Ishikawa (cell line): ENCODE data around the gene SPON1.

Experiments used
- CEBPB ChIP-seq: IDR thresholded peaks from 2 replicates; pipeline ENCODE4 v1.6.1; 2012
- CREB1 ChIP-seq: IDR thresholded peaks from 2 replicates; pipeline ENCODE4 v1.6.1; 2012; ENCODE audit warnings: low read depth
- EP300 ChIP-seq: IDR thresholded peaks from 2 replicates; pipeline ENCODE4 v1.6.1; 2012; ENCODE audit warnings: borderline replicate concordance
- NFIC ChIP-seq: IDR thresholded peaks from 2 replicates; pipeline ENCODE4 v1.6.1; 2012
- RAD21 ChIP-seq: IDR thresholded peaks from 2 replicates; pipeline ENCODE4 v1.6.1; 2012; ENCODE audit warnings: low read depth
- TEAD4 ChIP-seq: IDR thresholded peaks from 2 replicates; pipeline ENCODE4 v1.6.1; 2012
- YY1 ChIP-seq: IDR thresholded peaks from 2 replicates; pipeline ENCODE4 v1.6.1; 2012; ENCODE audit warnings: low read depth
- TF ChIP-seq, protein P1 (sequence below): IDR thresholded peaks from 2 replicates; pipeline ENCODE4 v1.6.1; 2012
- TF ChIP-seq, protein P2 (sequence below): IDR thresholded peaks from 2 replicates; pipeline ENCODE4 v1.6.1; 2012; ENCODE audit warnings: low read depth, mild to moderate bottlenecking

DNA sequence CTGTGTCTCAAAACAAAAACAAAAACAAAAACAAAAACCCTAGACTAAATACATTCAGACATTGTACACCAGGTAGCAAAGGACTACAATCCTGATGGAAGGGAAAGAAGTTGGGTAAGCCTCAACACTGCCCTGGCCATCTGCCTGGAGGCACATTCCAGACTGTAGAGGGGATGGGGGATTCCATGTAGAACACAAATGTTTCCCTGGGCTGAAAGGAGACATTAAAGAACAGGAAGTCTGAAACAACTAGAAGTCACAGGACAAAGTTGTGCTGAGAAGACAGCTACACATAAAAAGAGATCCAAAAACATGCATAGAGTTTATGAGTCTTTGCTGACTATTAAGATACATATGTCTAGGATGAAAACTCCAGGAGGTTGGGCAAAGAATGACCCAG, 312.6 kb downstream of the SPON1 start:
- no peak for TF ChIP-seq YY1
- TF ChIP-seq CEBPB, result no peak
- no peak for TF ChIP-seq CREB1
- no peak for TF ChIP-seq EP300
- TF ChIP-seq, protein P1, sequence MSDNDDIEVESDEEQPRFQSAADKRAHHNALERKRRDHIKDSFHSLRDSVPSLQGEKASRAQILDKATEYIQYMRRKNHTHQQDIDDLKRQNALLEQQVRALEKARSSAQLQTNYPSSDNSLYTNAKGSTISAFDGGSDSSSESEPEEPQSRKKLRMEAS, result no peak
- no peak for TF ChIP-seq RAD21
- TF ChIP-seq, protein P2, sequence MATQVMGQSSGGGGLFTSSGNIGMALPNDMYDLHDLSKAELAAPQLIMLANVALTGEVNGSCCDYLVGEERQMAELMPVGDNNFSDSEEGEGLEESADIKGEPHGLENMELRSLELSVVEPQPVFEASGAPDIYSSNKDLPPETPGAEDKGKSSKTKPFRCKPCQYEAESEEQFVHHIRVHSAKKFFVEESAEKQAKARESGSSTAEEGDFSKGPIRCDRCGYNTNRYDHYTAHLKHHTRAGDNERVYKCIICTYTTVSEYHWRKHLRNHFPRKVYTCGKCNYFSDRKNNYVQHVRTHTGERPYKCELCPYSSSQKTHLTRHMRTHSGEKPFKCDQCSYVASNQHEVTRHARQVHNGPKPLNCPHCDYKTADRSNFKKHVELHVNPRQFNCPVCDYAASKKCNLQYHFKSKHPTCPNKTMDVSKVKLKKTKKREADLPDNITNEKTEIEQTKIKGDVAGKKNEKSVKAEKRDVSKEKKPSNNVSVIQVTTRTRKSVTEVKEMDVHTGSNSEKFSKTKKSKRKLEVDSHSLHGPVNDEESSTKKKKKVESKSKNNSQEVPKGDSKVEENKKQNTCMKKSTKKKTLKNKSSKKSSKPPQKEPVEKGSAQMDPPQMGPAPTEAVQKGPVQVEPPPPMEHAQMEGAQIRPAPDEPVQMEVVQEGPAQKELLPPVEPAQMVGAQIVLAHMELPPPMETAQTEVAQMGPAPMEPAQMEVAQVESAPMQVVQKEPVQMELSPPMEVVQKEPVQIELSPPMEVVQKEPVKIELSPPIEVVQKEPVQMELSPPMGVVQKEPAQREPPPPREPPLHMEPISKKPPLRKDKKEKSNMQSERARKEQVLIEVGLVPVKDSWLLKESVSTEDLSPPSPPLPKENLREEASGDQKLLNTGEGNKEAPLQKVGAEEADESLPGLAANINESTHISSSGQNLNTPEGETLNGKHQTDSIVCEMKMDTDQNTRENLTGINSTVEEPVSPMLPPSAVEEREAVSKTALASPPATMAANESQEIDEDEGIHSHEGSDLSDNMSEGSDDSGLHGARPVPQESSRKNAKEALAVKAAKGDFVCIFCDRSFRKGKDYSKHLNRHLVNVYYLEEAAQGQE, result no peak
- no peak for TF ChIP-seq NFIC
- TF ChIP-seq TEAD4, result no peak
